WTC11 (cell line): Measurements from ENCODE around the gene PRKACG. TPM values are rescaled to one million over a fixed set of nuclear protein-coding genes. Genes with fewer than 3 reads are reported as not detected.

Source experiments
- ATAC-seq: fragments of 200-7000 bp; cut with Tn5 transposase; 2 replicates; pipeline ENCODE4 v1.10.0; 2021; ENCODE audit warnings: mild to moderate bottlenecking, moderate library complexity
- CTCF ChIA-PET: fragments of 300-600 bp; sonication (Branson Sonifier 250); formaldehyde crosslinking; loops from one replicate; lab custom pipeline; 2021; ENCODE audit warnings: antibody characterized with exemption; lab: Charles Lee
- POLR2A ChIA-PET: fragments of 350-600 bp; sonication (Branson Sonifier 250); formaldehyde crosslinking; loops from one replicate; lab custom pipeline; 2021; ENCODE audit warnings: antibody characterized with exemption; lab: Charles Lee
- DNase-seq: peaks from one replicate; pipeline ENCODE4 v3.0.0; 2021; ENCODE audit warnings: low spot score
- H3K27ac Mint-ChIP-seq: 2 replicates; pipeline ENCODE4 v1.8.0; 2021; ENCODE audit warnings: mixed read lengths
- H3K27me3 Mint-ChIP-seq: 2 replicates; pipeline ENCODE4 v1.8.0; 2021; ENCODE audit warnings: low read depth, mild to moderate bottlenecking, moderate library complexity, mixed read lengths
- H3K36me3 Mint-ChIP-seq: 2 replicates; pipeline ENCODE4 v1.8.0; 2021; ENCODE audit warnings: mixed read lengths
- H3K4me1 Mint-ChIP-seq: 2 replicates; pipeline ENCODE4 v1.8.0; 2022; ENCODE audit warnings: mixed read lengths
- H3K4me3 Mint-ChIP-seq: 2 replicates; pipeline ENCODE4 v1.8.0; 2021; ENCODE audit warnings: mild to moderate bottlenecking, moderate library complexity, mixed read lengths
- H3K9me3 Mint-ChIP-seq: 2 replicates; pipeline ENCODE4 v1.8.0; 2021; ENCODE audit warnings: mixed read lengths
- E2F5 ChIP-seq: sonication (generic); formaldehyde crosslinking; IDR thresholded peaks from 2 replicates; pipeline ENCODE4 v1.8.1; 2022; ENCODE audit warnings: mild to moderate bottlenecking, moderate library complexity, missing genetic modification reagents
- FOXJ3 ChIP-seq: sonication (generic); formaldehyde crosslinking; IDR thresholded peaks from 2 replicates; pipeline ENCODE4 v1.9.0; 2021; ENCODE audit warnings: missing genetic modification reagents, mild to moderate bottlenecking, borderline replicate concordance
- FOXP1 ChIP-seq: sonication (generic); formaldehyde crosslinking; IDR thresholded peaks from 2 replicates; pipeline ENCODE4 v1.8.0; 2022; ENCODE audit warnings: missing genetic modification reagents, mild to moderate bottlenecking, moderate library complexity, borderline replicate concordance
- GABPB1 ChIP-seq: sonication (generic); formaldehyde crosslinking; IDR thresholded peaks from 2 replicates; pipeline ENCODE4 v1.8.1; 2023; ENCODE audit warnings: mild to moderate bottlenecking, missing genetic modification reagents
- IRF2 ChIP-seq: sonication (generic); formaldehyde crosslinking; IDR thresholded peaks from 2 replicates; pipeline ENCODE4 v1.8.0; 2022; ENCODE audit warnings: low read depth, missing genetic modification reagents, borderline replicate concordance
- JAZF1 ChIP-seq: fragments of 250-450 bp; sonication (Bioruptor Pico); IDR thresholded peaks from 2 replicates; pipeline ENCODE4 v1.9.0; 2021; ENCODE audit warnings: moderate library complexity, mild to moderate bottlenecking, inconsistent platforms
- NFE2L1 ChIP-seq: sonication (generic); formaldehyde crosslinking; IDR thresholded peaks from 2 replicates; pipeline ENCODE4 v1.8.1; 2023; ENCODE audit warnings: missing genetic modification reagents
- NR1H2 ChIP-seq: sonication (generic); formaldehyde crosslinking; IDR thresholded peaks from 2 replicates; pipeline ENCODE4 v1.9.0; 2021; ENCODE audit warnings: mild to moderate bottlenecking, moderate library complexity, missing genetic modification reagents
- SP1 ChIP-seq: sonication (generic); formaldehyde crosslinking; conservative IDR thresholded peaks from 2 replicates; pipeline ENCODE4 v1.8.1; 2022; ENCODE audit warnings: missing genetic modification reagents
- ZNF121 ChIP-seq: sonication (generic); formaldehyde crosslinking; IDR thresholded peaks from 2 replicates; pipeline ENCODE4 v1.8.0; 2023; ENCODE audit warnings: missing genetic modification reagents
- ZNF317 ChIP-seq: sonication (generic); formaldehyde crosslinking; IDR thresholded peaks from 2 replicates; pipeline ENCODE4 v1.8.1; 2023; ENCODE audit warnings: low read depth, mild to moderate bottlenecking, moderate library complexity, missing genetic modification reagents, borderline replicate concordance
- total RNA-seq: library from RNA; stranded (reverse); gene quantifications from 3 replicates; pipeline ENCODE4 v1.2.3, GENCODE V29; 2021
- TF ChIP-seq, protein P1 (sequence below): fragments of 250-450 bp; sonication (Bioruptor Pico); IDR thresholded peaks from 2 replicates; pipeline ENCODE4 v1.9.0; 2021; ENCODE audit warnings: mild to moderate bottlenecking, borderline replicate concordance
- TF ChIP-seq, protein P2 (sequence below): sonication (generic); formaldehyde crosslinking; IDR thresholded peaks from 2 replicates; pipeline ENCODE4 v1.8.0; 2023; ENCODE audit warnings: missing genetic modification reagents

Gene PRKACG
- total RNA-seq, 1 experiment from 2014 or later = not detected

GRCh38 chr9:68970151-68970550 lies 43.8 kb downstream of the PRKACG start (continued):
- TF ChIP-seq E2F5 (CRISPR knock-in tag) = no peak
- no peak for TF ChIP-seq FOXP1 (CRISPR knock-in tag)
- TF ChIP-seq ZNF317 (CRISPR knock-in tag) = no peak
- TF ChIP-seq ZNF121 = no peak
- TF ChIP-seq SP1 = no peak

- Mint-ChIP-seq H3K4me3 (no peak overlapping the region), H3K4me1 (peaks cover 5% of the 10 kb centered on the region), H3K36me3 (no peaks in the 10 kb centered on the region), H3K27me3 (no peaks in the 10 kb centered on the region), H3K27ac (no peak overlapping the region), H3K9me3 (no peaks in the 10 kb centered on the region)
- ATAC-seq = no peak
- DNase-seq = no peak
- TF ChIP-seq GABPB1 = peak; percentile 66
- TF ChIP-seq IRF2 (CRISPR knock-in tag) = no peak
- ChIA-PET POLR2A (no interaction called here), CTCF (interaction anchor here (1.1 kb wide), 1 partner anchor 11 kb away, joined by 3 read pairs; no protein-coding TSS in a partner anchor)
Observed at GRCh38 chr9:68969538-68969937, 44.4 kb downstream of the PRKACG start.

- H3K27me3 Mint-ChIP-seq = no peaks in the 10 kb centered on the region
- ATAC-seq = no peak
- H3K4me1 Mint-ChIP-seq = no peaks in the 10 kb centered on the region; the same call in 1 of the 2 replicates
- H3K4me3 Mint-ChIP-seq = no peak overlapping the region
- H3K9me3 Mint-ChIP-seq = no peaks in the 10 kb centered on the region
- TF ChIP-seq, protein P1, sequence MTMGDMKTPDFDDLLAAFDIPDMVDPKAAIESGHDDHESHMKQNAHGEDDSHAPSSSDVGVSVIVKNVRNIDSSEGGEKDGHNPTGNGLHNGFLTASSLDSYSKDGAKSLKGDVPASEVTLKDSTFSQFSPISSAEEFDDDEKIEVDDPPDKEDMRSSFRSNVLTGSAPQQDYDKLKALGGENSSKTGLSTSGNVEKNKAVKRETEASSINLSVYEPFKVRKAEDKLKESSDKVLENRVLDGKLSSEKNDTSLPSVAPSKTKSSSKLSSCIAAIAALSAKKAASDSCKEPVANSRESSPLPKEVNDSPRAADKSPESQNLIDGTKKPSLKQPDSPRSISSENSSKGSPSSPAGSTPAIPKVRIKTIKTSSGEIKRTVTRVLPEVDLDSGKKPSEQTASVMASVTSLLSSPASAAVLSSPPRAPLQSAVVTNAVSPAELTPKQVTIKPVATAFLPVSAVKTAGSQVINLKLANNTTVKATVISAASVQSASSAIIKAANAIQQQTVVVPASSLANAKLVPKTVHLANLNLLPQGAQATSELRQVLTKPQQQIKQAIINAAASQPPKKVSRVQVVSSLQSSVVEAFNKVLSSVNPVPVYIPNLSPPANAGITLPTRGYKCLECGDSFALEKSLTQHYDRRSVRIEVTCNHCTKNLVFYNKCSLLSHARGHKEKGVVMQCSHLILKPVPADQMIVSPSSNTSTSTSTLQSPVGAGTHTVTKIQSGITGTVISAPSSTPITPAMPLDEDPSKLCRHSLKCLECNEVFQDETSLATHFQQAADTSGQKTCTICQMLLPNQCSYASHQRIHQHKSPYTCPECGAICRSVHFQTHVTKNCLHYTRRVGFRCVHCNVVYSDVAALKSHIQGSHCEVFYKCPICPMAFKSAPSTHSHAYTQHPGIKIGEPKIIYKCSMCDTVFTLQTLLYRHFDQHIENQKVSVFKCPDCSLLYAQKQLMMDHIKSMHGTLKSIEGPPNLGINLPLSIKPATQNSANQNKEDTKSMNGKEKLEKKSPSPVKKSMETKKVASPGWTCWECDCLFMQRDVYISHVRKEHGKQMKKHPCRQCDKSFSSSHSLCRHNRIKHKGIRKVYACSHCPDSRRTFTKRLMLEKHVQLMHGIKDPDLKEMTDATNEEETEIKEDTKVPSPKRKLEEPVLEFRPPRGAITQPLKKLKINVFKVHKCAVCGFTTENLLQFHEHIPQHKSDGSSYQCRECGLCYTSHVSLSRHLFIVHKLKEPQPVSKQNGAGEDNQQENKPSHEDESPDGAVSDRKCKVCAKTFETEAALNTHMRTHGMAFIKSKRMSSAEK = no peak
- TF ChIP-seq FOXJ3 (CRISPR knock-in tag) (no peak), JAZF1 (CRISPR knock-in tag) (no peak), SP1 (no peak), NFE2L1 (CRISPR knock-in tag) (no peak), NR1H2 (no peak)
- POLR2A ChIA-PET = no interaction called here
- DNase-seq = no peak
- CTCF ChIA-PET = no interaction called here
- no peak overlapping the region for H3K27ac Mint-ChIP-seq
- no peaks in the 10 kb centered on the region for H3K36me3 Mint-ChIP-seq
Observed at GRCh38 chr9:68967800-68968199, 46.1 kb downstream of the PRKACG start.

GRCh38 chr9:68966496-68966944 lies 47.4 kb downstream of the PRKACG start:
- H3K4me3 Mint-ChIP-seq = no peak overlapping the region
- CTCF ChIA-PET = interaction anchor here (1.3 kb wide), 1 partner anchor 16 kb away, joined by 3 read pairs; no protein-coding TSS in a partner anchor
- POLR2A ChIA-PET = no interaction called here
- H3K27ac Mint-ChIP-seq = no peak overlapping the region
- H3K27me3 Mint-ChIP-seq = no peaks in the 10 kb centered on the region
- TF ChIP-seq, protein P2, sequence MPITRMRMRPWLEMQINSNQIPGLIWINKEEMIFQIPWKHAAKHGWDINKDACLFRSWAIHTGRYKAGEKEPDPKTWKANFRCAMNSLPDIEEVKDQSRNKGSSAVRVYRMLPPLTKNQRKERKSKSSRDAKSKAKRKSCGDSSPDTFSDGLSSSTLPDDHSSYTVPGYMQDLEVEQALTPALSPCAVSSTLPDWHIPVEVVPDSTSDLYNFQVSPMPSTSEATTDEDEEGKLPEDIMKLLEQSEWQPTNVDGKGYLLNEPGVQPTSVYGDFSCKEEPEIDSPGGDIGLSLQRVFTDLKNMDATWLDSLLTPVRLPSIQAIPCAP (CRISPR knock-in tag) = no peak
- ATAC-seq (no peak), DNase-seq (no peak)
- no peaks in the 10 kb centered on the region for H3K36me3 Mint-ChIP-seq
- no peaks in the 10 kb centered on the region for H3K9me3 Mint-ChIP-seq
- H3K4me1 Mint-ChIP-seq = no peaks in the 10 kb centered on the region; the same call in 1 of the 2 replicates
